Naive thymus-derived CD4-positive, alpha-beta T cell (primary cell): ENCODE data around the gene SLC16A9. TPM values are rescaled to one million over a fixed set of nuclear protein-coding genes. Genes with fewer than 3 reads are reported as not detected.
"Not testable (repeated sequence)": the region's sequence is repeated elsewhere in the genome, so short reads cannot be mapped to it uniquely, and the experiment has no call there.

Source experiments
- ATAC-seq: fragments of 150-1000 bp; cut with Tn5 transposase; 2 replicates; pipeline ENCODE4 v1.10.0; 2021; ENCODE audit warnings: mild to moderate bottlenecking, moderate library complexity
- CTCF ChIA-PET: fragments of 350-600 bp; sonication (Branson Sonifier 250); formaldehyde crosslinking; loops from one replicate; lab custom pipeline; 2021; ENCODE audit warnings: antibody characterized with exemption; lab: Charles Lee
- POLR2A ChIA-PET: fragments of 350-600 bp; sonication (Branson Sonifier 250); formaldehyde crosslinking; loops from one replicate; lab custom pipeline; 2021; ENCODE audit warnings: antibody characterized with exemption, inconsistent platforms; lab: Charles Lee
- DNase-seq, 9 donors: peaks; one replicate each; pipeline versions ENCODE4 v3.0.0 to v3.0.0-alpha.2; 2020 to 2022; ENCODE audit warnings: mixed read lengths in 1 of 9
- H3K27ac ChIP-seq: one replicate; pipeline ENCODE4 v1.7.0; 2013; ENCODE audit warnings: mild to moderate bottlenecking, low read depth, low read length, moderate library complexity
- H3K27me3 ChIP-seq, 2 donors: one replicate each; pipeline ENCODE4 v1.7.0; 2013; ENCODE audit warnings: low read length in 2 of 2, mild to moderate bottlenecking in 2 of 2, moderate library complexity in 2 of 2; ENCODE audit not compliant: control insufficient read depth in 2 of 2, insufficient read depth in 2 of 2
- H3K36me3 ChIP-seq, 3 experiments: 1 replicate in 2 of 3; 2 replicates in 1 of 3; pipeline ENCODE4 v1.7.0; 2013; ENCODE audit warnings: low read length in 3 of 3, mild to moderate bottlenecking in 3 of 3, moderate library complexity in 1 of 3; ENCODE audit not compliant: insufficient read depth in 3 of 3, control insufficient read depth in 2 of 3
- H3K4me1 ChIP-seq, 2 donors: one replicate each; pipeline ENCODE4 v1.7.0; 2013; ENCODE audit warnings: low read length in 2 of 2, mild to moderate bottlenecking in 2 of 2, moderate library complexity in 1 of 2; ENCODE audit not compliant: control insufficient read depth in 2 of 2, insufficient read depth in 2 of 2
- H3K4me3 ChIP-seq: 2 replicates; pipeline ENCODE4 v1.7.0; 2013; ENCODE audit warnings: mild to moderate bottlenecking, low read length
- H3K9me3 ChIP-seq, 3 experiments: 1 replicate in 2 of 3; 2 replicates in 1 of 3; pipeline ENCODE4 v1.7.0; 2013; ENCODE audit warnings: low read length in 3 of 3; ENCODE audit not compliant: control insufficient read depth in 2 of 3
- H3K27ac Mint-ChIP-seq, 9 donors: one replicate each; pipeline ENCODE4 v1.8.0; 2020 to 2022; ENCODE audit warnings: mixed read lengths in 9 of 9, mild to moderate bottlenecking in 8 of 9, moderate library complexity in 5 of 9, inconsistent platforms in 2 of 9
- H3K27me3 Mint-ChIP-seq, 5 donors: one replicate each; pipeline ENCODE4 v1.8.0; 2021 to 2022; ENCODE audit warnings: mixed read lengths in 5 of 5, mild to moderate bottlenecking in 1 of 5
- H3K36me3 Mint-ChIP-seq, 5 donors: one replicate each; pipeline ENCODE4 v1.8.0; 2020 to 2022; ENCODE audit warnings: mixed read lengths in 5 of 5, mild to moderate bottlenecking in 3 of 5, inconsistent platforms in 1 of 5
- H3K4me1 Mint-ChIP-seq, 7 donors: one replicate each; pipeline ENCODE4 v1.8.0; 2020 to 2022; ENCODE audit warnings: mixed read lengths in 7 of 7, mild to moderate bottlenecking in 3 of 7, inconsistent platforms in 1 of 7
- H3K4me3 Mint-ChIP-seq, 10 donors: one replicate each; pipeline ENCODE4 v1.8.0; 2020 to 2022; ENCODE audit warnings: mild to moderate bottlenecking in 10 of 10, mixed read lengths in 10 of 10, moderate library complexity in 6 of 10, inconsistent platforms in 2 of 10
- H3K9me3 Mint-ChIP-seq, 11 donors: one replicate each; pipeline ENCODE4 v1.8.0; 2020 to 2022; ENCODE audit warnings: mixed read lengths in 11 of 11, mild to moderate bottlenecking in 4 of 11, inconsistent platforms in 1 of 11, moderate library complexity in 1 of 11
- intact Hi-C, 2 donors: fragments of 100-400 bp; cut with micrococcal nuclease; formaldehyde crosslinking; loops; one replicate each; pipeline ENCODE4 v1.15.1; 2023
- polyA plus RNA-seq, 2 donors: library from polyadenylated mRNA; unstranded; fragments of 300-500 nt; fragmentation: Illumina TruSeq; gene quantifications; one replicate each; pipeline ENCODE4 v1.2.3, GENCODE V29; 2021
- total RNA-seq, 6 experiments: library from RNA in 5 of 6; stranded (reverse) in 5 of 6; gene quantifications; 1 replicate in 5 of 6; 2 replicates in 1 of 6; pipeline ENCODE4 v1.2.3 and lab custom pipeline; 2021 to 2026

The SLC16A9 gene
- total and polyA plus RNA-seq, 7 experiments from 2014 or later: 1.5 TPM; not detected in 6

DNA sequence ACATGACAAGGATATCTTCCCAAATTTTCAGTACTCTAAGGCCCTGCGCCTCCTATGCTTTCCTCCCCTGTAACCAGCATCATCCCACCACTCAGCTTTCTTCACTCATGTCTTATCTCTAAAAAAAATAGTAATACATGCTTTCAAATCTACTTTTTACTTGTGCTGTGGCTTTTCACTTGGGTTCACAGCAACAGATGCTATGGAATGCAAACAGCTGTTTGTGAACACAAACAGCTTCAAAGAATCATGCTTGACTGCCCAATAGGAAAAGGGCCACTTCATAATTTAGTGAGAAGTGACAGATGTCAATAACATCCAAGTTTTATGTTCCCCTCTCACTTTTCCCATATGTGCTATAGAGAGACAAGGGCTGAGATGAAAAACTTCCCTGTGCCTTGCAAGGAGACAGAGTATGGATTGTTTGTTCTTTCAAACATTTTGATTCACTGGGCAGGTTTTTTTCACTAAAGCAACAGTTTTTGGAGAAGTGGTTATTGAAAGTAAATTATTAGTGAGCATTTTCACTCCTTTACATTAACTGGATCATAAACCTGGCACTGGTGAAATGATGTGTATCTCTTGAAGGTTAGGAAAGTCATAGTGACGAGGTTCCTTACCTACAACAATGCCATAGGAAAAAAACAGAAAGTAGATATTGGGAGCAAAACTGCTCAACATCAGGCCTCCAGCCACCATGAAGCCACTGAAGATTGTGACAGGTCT lies 37.3 kb downstream of the SLC16A9 start:
- Histone ChIP-seq H3K4me3 (no peak overlapping the region), H3K4me1 (no peaks in the 10 kb centered on the region), H3K9me3 (no peaks in the 10 kb centered on the region), H3K27ac (no peak overlapping the region), H3K36me3 (no peaks in the 10 kb centered on the region), H3K27me3 (no peaks in the 10 kb centered on the region)
- no peaks in the 10 kb centered on the region for H3K4me1 Mint-ChIP-seq
- no peak overlapping the region for H3K4me3 Mint-ChIP-seq
- peaks cover 0 to 4% (median 0%) of the 10 kb centered on the region in 5 donors for H3K36me3 Mint-ChIP-seq
- peaks cover 0 to 6% (median 0%) of the 10 kb centered on the region in 5 donors for H3K27me3 Mint-ChIP-seq
- peaks cover 0 to 4% (median 0%) of the 10 kb centered on the region in 11 donors for H3K9me3 Mint-ChIP-seq
- ChIA-PET CTCF (no interaction called here), POLR2A (no interaction called here)
- intact Hi-C loops: no loop called here
- no peak overlapping the region for H3K27ac Mint-ChIP-seq
- ATAC-seq: no peak
- DNase-seq: no peak

DNA sequence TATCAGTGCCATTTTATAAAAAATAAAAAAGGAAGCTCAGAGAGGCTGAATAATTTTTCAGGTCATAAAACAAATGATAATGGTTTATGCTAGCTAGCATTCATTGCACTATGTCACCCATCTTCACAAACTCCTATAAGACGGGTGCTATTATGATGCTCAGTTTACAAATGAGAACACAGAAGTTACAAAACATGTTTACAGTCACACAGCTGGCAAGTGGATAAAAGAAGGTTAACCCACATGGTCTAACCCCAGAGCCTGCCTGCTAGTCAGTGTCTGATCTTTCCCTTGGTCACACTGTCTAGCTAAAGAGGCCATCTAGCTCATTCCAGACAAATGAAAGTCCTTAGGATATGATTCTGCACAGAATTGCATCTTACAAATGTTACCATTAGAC lies 39.4 kb downstream of the SLC16A9 start:
- H3K4me3 Mint-ChIP-seq: no peak overlapping the region
- no peaks in the 10 kb centered on the region for H3K4me1 Mint-ChIP-seq
- DNase-seq: no peak
- H3K36me3 Mint-ChIP-seq: peaks cover 0 to 4% (median 0%) of the 10 kb centered on the region in 5 donors
- Histone ChIP-seq H3K4me3 (no peak overlapping the region), H3K9me3 (no peaks in the 10 kb centered on the region), H3K27me3 (no peaks in the 10 kb centered on the region), H3K4me1 (no peaks in the 10 kb centered on the region), H3K27ac (no peak overlapping the region), H3K36me3 (no peaks in the 10 kb centered on the region)
- H3K27ac Mint-ChIP-seq: no peak overlapping the region
- POLR2A ChIA-PET: no interaction called here
- H3K9me3 Mint-ChIP-seq: peaks cover 0 to 6% (median 0%) of the 10 kb centered on the region in 11 donors
- CTCF ChIA-PET: no interaction called here
- intact Hi-C loops: no loop called here
- no peak for ATAC-seq
- peaks cover 0 to 6% (median 0%) of the 10 kb centered on the region in 5 donors for H3K27me3 Mint-ChIP-seq

DNA sequence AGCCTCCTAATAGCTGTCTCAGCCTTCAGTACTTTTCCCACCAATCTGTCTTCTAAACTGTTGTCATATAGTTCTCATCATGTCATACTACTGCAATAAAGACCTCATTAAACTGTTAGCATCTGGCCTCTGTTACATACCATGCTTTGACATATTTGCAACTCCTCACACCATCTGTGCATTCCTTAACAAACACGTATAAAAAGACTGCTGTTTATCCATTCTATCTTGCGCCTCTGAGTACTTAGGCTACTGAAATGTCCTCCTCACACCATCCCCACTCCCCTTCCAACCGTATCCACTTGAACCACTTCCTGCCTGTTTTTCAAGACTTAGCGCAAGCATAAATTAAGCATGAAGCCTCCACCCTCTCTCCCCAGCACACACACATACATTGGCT lies 41.6 kb downstream of the SLC16A9 start:
- intact Hi-C loops: no loop called here
- Histone ChIP-seq H3K27me3 (no peaks in the 10 kb centered on the region), H3K9me3 (no peaks in the 10 kb centered on the region), H3K4me3 (no peak overlapping the region), H3K4me1 (no peaks in the 10 kb centered on the region), H3K36me3 (no peaks in the 10 kb centered on the region), H3K27ac (no peak overlapping the region)
- DNase-seq (no peak), ATAC-seq (no peak)
- peaks cover 0 to 6% (median 0%) of the 10 kb centered on the region in 5 donors for H3K27me3 Mint-ChIP-seq
- H3K4me1 Mint-ChIP-seq: no peaks in the 10 kb centered on the region
- CTCF ChIA-PET: no interaction called here
- peaks cover 0 to 5% (median 0%) of the 10 kb centered on the region in 5 donors for H3K36me3 Mint-ChIP-seq
- H3K27ac Mint-ChIP-seq: no peak overlapping the region
- POLR2A ChIA-PET: no interaction called here
- no peak overlapping the region for H3K4me3 Mint-ChIP-seq
- H3K9me3 Mint-ChIP-seq: peaks cover 0 to 9% (median 0%) of the 10 kb centered on the region in 11 donors

DNA sequence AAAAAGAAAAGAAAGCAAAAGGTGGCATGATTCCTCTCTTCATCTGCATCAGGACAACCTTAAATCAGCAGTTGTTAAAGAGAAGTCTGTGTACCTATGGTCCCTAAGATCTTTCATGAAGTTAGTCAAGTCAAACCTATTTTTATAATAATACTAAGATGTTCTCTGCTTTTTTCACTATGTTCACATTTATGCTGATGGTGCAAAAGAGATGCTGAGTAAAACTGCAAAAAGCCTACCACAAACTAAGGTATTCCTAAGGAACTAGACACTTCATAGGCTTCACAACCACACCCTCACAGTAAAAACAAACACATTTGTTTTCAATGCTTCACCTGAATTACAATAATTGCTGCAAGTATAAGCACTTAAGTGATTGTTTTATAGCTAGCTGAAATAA lies 43.3 kb downstream of the SLC16A9 start:
- Mint-ChIP-seq H3K36me3 (peaks cover 0 to 5% (median 0%) of the 10 kb centered on the region in 5 donors), H3K4me1 (no peaks in the 10 kb centered on the region), H3K27ac (no peak overlapping the region), H3K4me3 (no peak overlapping the region), H3K9me3 (peaks cover 0 to 9% (median 1%) of the 10 kb centered on the region in 11 donors), H3K27me3 (peaks cover 0 to 3% (median 0%) of the 10 kb centered on the region in 5 donors)
- no peaks in the 10 kb centered on the region for H3K4me1 ChIP-seq
- POLR2A ChIA-PET: no interaction called here
- intact Hi-C loops: no loop called here
- CTCF ChIA-PET: no interaction called here
- H3K27me3 ChIP-seq: no peaks in the 10 kb centered on the region
- H3K4me3 ChIP-seq: no peak overlapping the region
- H3K36me3 ChIP-seq: no peaks in the 10 kb centered on the region
- H3K9me3 ChIP-seq: no peaks in the 10 kb centered on the region
- DNase-seq: no peak
- no peak for ATAC-seq
- no peak overlapping the region for H3K27ac ChIP-seq

DNA sequence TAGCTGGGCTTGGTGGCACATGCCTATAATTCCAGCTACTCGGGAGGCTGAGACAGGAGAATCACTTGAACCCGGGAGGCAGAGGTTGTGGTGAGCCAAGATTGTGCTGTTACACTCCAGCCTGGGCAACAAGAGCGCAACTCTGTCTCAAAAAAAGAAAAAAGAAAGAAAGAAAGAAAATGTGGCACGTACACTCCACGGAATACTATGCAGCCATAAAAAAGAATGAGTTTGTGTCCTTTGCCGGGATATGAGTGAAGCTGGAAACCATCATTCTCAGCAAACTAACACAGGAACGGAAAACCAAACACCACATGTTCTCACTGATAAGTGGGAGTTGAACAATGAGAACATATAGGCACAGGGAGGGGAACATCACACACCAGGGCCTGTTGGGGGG lies 46.4 kb downstream of the SLC16A9 start:
- CTCF ChIA-PET, H3K4me3 Mint-ChIP-seq, H3K9me3 ChIP-seq, POLR2A ChIA-PET, H3K4me1 Mint-ChIP-seq, DNase-seq, H3K36me3 ChIP-seq, H3K27ac ChIP-seq, H3K4me1 ChIP-seq, H3K4me3 ChIP-seq, H3K27me3 ChIP-seq, ATAC-seq, intact Hi-C loops, H3K27ac Mint-ChIP-seq, H3K36me3 Mint-ChIP-seq: not testable (repeated sequence)
- Mint-ChIP-seq H3K9me3 (peaks cover 1 to 17% (median 5%) of the 10 kb centered on the region in 11 donors), H3K27me3 (peaks cover 0 to 18% (median 0%) of the 10 kb centered on the region in 5 donors)

DNA sequence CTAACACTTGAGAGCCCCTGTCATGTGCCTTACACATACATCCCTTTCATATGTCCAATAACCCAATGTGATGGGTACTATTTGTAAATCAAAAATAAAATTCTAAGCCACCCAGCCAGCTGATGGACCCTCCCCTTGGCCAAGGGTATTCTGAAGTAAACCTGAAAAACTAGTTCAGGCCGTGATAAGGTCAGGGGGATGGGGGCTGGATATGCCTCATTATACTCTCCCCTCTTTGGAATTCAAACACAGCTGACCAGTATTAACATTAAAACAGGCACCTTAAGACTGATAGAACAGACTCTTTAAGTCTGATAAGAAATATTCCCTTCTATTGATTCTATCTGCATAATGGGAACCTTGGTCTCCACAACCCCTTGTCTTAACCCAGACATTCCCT lies 51.9 kb downstream of the SLC16A9 start:
- peaks cover 0 to 22% (median 0%) of the 10 kb centered on the region in 5 donors for H3K27me3 Mint-ChIP-seq
- intact Hi-C loops: no loop called here
- peaks cover 0 to 6% (median 0%) of the 10 kb centered on the region in 5 donors for H3K36me3 Mint-ChIP-seq
- no peak for ATAC-seq
- POLR2A ChIA-PET: no interaction called here
- H3K27me3 ChIP-seq: no peaks in the 10 kb centered on the region
- no peaks in the 10 kb centered on the region for H3K36me3 ChIP-seq
- peaks cover 0 to 10% (median 7%) of the 10 kb centered on the region in 7 donors for H3K4me1 Mint-ChIP-seq
- no peak overlapping the region for H3K4me3 ChIP-seq
- no peaks in the 10 kb centered on the region for H3K9me3 ChIP-seq
- no peak overlapping the region for H3K27ac ChIP-seq
- H3K9me3 Mint-ChIP-seq: peaks cover 0 to 12% (median 5%) of the 10 kb centered on the region in 11 donors
- DNase-seq: no peak
- no peak overlapping the region for H3K4me3 Mint-ChIP-seq
- CTCF ChIA-PET: no interaction called here
- H3K4me1 ChIP-seq: no peaks in the 10 kb centered on the region
- no peak overlapping the region for H3K27ac Mint-ChIP-seq

DNA sequence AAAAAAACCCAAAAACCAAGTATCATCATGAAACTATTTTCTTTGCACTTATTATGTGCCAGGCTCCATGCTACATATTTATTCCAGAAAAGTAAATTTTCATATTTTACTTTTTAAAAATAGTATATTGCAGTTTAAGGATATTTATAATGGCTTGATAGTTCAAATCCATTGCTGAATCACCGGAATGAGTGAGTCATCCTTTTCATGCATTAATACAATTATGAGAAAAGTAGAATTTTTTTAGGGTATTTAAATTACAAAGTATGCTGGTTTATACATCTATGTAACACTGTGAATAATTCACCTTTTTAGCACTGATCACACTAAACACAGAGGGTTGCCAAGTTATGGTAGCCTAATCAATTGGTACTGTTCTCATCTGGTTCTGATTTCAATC lies 54.3 kb downstream of the SLC16A9 start:
- Histone ChIP-seq H3K27ac (no peak overlapping the region), H3K36me3 (no peaks in the 10 kb centered on the region), H3K4me1 (no peaks in the 10 kb centered on the region), H3K9me3 (no peaks in the 10 kb centered on the region), H3K27me3 (no peaks in the 10 kb centered on the region), H3K4me3 (no peak overlapping the region)
- Mint-ChIP-seq H3K36me3 (peaks cover 0 to 6% (median 0%) of the 10 kb centered on the region in 5 donors), H3K9me3 (peaks cover 0 to 12% (median 4%) of the 10 kb centered on the region in 11 donors), H3K4me3 (no peak overlapping the region), H3K27ac (no peak overlapping the region), H3K4me1 (peaks cover 0 to 10% (median 7%) of the 10 kb centered on the region in 7 donors), H3K27me3 (peaks cover 0 to 21% (median 0%) of the 10 kb centered on the region in 5 donors)
- ChIA-PET CTCF (no interaction called here), POLR2A (no interaction called here)
- DNase-seq: no peak
- no peak for ATAC-seq
- intact Hi-C loops: no loop called here
